GM19463 (cell line): ENCODE measurements around the gene CD83.

Experiments
- ATAC-seq: cut with Tn5 transposase; IDR thresholded peaks from one replicate; pipeline ENCODE4 v1.9.1; 2021; ENCODE audit warnings: mild to moderate bottlenecking, moderate library complexity; ENCODE audit not compliant: unreplicated experiment

CD83 gene

DNA sequence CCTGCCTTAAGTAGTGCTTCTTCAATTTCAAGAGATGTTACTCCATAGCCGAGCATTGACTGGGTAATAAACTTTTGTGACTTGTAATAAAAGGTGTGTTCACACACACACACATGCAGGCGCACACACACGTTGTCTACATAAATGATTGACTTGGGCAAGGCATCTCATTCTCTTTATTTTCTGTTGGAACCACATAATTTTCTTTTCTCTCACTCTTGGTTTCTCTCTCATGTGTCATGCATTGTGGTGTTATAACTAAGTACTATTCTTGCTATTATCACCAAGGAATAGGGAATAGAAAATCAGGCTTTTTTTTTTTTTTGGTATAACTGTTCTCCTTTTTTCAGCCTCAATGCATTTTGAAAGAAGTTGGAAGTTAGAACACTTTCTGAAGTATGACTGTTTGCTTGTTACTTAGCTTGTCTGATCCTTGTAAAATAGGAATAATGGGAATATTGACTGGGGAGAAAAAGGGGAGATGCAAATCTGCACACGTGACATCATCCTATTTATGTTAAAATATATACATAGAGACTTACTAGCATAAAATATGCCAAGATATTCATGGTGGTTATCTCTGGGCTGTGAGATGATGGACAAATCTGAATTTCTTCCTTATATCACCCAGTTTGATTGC, 26.1 kb upstream of the CD83 start:
- ATAC-seq = no peak

DNA sequence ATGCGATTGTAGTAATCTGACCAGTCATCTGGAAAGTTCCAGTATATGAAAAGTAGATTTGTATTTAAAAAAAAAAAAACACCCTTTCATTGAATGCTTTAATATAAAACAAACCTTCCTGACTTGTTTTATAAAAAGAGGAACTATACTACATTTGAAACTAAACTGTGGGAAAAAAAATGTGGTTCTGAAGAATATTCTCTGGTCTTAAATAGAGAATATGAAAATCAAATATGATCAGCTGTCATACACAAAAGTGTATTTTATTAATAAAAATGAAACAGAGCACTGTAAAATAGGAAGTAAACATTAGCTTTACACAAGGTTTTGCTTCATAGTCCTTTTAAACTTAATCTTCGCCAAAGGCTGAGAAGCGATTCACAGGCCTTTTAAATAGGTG, 25.3 kb upstream of the CD83 start:
- no peak for ATAC-seq

DNA sequence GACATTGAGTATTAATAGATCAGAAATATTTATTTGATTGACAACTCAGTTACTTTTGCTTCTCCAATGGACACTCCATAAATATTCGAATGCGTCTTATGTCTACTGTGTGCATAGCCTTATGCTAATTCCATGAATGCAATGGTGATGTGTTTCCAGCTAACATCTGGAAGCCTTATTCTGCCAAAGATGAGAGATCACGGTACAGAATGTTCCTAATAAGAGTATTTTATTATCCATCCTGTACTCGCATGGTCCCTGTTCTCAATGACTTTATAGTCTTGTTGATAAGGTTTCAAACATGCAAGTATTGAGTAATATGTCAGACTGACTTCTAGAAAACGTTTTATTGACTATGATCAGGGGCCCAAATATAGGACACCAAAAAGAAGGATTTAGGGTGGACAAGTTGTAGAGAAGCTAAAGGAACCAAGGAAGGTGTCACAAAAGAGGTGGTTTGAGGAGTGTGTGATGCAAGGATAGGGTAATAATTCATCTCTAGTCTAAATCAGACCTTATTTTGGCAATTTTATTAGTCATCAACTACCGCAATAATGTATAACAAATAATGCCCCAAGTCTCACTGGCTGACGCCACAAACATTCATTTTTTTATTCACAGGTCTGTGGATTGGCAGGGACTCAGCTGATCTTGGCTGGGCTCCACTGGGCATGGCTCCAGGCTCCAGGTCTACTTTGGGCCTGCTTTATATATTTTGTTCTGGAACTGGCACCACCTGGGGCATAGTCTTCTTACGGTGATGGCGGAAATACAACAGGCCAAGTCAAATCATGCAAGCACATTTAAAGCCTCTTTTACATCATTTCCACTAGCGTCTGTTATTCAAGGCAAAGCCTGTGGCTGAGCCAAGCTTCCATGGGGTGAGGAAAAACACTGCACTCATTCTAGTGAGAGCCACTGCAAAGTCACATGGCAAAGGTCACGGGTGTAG, 24.5 kb upstream of the CD83 start:
- no peak for ATAC-seq

DNA sequence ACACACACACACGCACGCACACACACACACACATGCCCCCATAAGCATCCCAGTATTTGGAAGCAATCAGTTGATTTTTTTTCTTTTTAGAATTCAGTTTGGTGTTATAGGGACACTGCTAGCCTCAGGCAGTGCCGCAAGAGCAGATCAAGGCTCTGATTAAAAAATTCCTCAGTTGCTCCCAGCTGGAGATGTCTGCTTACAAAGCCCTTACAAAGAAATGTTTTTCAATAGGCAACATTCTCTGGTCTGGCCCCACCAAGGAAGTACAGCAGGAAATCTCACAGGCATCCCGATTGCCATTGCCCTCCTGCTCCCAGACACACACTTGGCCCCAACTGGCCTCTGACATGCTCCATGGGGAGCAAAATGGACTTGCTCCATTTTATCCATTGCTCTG, 22.9 kb upstream of the CD83 start:
- ATAC-seq = no peak

DNA sequence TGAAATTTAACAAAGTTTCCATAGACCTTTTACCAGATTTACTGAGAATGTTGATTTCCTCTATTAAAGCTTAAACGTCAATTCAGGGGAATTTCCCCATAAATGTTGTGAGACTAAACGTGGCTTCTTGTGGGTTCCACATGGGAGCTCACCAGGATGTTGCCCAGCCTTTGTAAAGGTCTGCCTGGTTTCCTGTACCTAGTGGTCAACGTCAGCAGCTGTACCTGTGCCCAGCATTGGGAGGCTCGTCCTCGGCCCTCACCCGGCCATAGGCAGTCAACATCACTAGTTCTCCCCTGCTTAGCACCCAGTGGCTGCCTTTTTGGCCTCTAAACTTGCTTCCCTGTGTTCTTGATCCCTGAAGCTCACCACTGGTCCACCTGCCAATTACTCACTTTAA, 22.1 kb upstream of the CD83 start:
- ATAC-seq = peak; percentile 55

DNA sequence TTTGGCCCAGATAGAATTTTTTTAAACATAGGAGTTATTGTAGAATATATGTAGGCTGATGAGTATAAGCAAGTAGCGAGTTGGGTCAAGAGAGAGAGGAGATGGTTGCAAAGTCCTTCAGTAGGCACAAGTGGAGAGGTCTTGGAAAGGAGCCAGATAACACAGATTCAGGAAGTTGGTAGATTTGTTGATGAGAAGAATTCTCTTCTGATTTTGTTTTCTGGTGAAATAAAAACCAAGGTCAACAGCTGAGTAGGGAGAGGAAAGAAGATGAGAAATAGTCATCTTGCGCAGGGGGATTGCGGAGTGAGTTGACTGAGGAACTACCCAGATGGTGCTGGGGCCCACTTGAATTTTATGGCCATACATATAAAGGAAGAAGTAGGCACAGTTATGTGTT, 17.4 kb upstream of the CD83 start:
- no peak for ATAC-seq

DNA sequence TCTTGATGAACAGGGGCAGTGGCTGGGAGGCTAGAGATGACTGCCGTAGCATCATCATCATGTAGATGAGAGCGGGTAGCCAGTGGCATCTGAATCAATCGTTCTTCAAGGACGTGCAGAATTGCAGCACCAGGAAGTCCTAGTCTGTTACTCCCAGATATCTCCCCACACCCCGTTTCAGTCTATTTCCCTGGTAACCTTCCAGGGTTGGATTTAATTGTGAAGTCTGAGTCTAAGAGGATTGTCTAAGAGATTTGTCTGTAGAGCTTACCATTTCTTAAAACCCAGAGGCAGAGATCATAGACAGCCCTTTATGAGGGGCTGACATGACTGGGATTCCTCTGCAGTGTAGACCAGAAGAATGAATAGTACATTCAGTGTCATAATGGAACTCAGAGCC, 16.6 kb upstream of the CD83 start:
- ATAC-seq = no peak

DNA sequence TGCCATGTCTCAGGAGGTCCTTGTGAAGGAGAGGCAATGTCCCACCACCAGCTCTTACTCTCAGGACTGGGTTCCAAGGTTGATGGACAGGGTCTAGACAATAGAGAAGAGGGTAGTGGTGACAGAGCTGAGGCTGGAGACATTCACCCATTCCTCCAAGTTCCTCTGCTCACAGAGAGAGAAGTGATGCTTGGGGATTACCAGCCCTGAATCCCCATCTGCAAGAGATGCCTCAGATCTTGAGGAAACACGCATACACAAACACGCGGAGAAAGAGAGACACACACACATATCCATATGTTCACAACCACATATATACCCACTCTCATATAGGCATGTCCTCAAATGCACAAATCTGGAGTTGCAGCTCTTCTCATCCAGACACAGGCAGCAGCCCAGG, 15.2 kb upstream of the CD83 start:
- ATAC-seq = no peak

DNA sequence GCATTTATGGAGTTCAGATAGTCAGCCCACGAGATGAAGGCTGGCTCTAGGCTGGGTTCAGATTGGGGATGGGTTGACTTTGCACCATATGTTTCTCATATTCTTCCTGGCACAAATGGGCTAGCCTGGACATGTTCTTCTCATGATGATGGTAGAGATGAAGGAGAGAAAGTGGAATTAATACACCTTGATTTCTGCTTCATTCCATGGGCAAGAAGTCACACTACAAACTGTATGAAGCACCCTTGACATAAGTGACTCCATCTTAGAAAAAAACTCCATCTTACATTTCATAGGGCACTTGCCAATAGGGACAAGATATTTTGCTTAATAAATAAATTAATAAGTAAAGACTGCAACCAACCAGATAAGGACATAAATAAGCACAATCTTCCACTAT, 12.0 kb upstream of the CD83 start:
- ATAC-seq = no peak

DNA sequence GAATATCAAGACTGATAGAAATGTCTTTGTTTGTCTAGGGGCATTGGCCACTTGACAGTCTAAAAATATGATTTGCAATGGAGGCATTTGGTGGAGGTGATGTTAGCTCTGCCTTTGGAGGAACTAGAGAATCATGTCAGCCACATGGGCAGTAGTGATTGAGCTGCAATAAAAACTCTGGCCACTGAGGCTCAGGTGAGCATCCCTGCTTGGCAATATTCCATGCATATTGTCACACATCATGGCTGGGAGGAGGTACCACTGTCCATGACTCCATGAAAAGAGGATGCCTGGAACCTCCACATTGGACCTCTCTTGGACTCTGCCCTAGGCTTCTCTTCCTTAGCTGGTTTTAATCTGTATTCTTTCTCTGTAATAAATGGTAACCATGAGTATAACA, 10.6 kb upstream of the CD83 start:
- no peak for ATAC-seq

DNA sequence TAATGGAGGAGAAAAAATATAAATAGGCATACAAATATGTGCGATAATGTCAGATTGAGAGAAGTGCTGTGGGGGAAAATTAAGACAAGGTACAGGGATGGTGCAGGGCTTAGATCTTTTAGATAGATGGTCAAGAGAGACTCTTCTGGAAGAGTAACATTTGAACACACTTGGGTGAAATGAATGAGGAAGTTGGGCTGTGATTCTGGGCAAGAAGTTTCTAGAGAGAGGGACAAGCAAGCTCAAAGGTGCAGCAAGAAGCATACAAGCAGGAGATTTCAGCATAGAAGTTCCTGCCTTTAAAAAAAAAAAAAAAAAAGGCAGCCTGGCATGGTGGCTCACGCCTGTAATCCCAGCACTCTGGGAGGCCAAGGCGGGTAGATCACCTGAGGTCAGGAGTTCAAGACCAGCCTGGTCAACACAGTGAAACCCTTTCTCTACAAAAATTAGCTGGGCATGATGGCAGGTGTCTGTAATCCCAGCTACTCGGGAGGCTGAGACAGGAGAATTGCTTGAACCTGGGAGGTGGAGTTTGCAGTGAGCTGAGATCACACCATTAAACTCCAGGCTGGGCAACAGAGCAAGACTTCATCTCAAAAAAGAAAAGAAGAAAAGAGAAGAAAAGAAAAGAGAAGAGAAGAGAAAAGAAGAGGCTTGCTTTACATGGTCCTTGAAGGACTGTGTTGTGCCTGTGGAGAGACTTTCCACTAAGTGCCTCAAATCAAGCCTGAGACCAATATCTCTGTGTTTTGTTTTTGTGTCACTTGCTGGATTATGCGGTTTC, 9.7 kb upstream of the CD83 start:
- ATAC-seq = no peak

DNA sequence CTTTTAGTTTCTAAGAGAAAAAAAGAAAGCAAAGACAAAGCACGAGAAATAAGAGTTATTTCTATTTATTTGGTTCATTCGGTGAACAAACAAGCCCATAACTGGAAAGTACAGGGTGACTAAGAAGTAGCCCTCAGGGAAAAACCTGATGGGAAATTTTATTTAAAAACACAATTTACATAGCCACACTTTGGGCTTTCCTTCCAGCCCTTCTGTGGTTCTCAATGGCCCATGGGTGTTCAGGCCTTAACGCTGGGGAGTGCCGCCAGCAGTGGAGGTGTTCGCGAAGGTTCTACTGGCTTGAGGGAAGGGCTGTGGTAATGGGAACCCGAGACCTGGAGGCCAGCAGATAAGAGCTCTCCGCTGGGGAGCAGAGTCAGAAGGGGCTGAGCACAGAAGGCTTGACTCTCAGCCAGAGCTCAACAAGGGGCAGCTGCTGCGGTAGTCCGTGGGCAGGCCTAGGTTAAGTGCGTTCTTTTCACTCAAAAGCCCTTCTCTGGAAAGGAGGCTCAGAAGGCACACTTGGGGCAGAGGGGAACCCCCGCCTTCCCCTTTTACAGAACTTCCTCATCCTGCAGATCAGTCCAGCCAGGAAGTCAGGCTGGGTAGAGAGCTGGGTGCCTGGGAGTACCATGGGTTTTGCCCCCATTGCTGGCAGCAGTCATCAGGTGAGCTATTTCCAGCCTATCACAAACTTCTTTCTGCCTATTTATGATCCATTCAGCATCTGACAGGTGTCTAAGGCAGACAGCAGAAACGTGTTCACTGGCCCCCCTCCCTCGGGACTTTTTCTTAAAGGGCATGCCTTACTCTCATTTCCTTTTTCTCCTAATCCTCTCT, 8.8 kb upstream of the CD83 start:
- peak; percentile 59 for ATAC-seq

DNA sequence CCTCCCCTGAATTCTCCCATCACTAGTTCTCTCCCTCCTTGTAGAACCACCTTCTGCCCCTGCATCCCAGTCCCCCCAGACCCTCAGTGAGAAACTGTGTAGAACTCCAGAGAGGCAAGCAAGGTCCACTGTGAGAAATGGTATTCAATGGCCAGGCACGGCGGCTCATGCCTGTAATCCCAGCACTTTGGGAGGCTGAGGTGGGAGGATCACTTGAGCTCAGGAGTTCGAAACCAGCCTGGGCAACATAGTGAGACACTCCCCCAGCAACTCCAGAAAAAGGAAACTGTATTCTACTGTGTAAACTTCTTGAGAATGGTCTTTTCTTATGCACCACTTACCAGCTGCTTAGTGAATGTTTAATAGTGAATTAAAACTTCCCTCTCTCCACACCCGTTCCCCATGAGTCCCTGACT, 8.2 kb upstream of the CD83 start:
- ATAC-seq = no peak

DNA sequence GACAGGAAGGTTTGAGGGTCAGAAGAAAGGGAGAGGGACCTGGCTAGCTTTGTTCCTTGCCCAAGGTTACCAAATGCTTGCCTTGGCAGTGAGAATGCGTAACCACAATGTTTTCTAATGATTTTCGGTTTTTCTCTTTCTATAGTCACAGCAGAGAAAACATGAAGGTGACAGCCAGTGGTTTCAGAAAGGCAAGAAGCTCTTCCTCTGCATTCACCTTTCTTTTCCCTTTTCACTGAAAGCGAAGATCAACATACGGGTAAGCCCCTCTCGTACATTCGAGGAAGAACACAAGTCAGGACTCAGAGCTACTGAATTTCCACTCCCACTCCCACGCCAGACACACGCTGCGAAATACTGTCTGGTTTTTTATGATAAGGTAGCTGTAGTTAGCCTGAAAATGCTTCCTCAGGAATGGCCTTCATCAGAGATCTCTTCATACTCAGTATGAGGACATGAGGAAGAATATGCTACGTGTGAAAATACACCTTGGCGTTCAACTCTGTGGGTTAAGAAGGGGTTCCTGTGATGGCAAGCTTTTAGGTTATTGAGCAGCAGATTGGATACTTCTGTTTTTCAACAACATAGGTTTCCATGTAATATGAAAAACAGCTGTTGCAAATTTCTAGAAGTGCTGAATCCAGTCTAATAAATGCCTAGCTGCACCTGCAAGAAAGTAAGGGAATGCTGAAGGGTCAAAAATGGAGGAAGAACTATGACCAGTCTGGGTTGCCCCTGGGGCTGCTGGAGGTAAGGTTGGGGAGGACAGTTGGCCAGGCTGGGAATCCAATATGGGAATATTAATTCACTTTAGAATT, 7.4 kb upstream of the CD83 start:
- peak; percentile 44 for ATAC-seq

DNA sequence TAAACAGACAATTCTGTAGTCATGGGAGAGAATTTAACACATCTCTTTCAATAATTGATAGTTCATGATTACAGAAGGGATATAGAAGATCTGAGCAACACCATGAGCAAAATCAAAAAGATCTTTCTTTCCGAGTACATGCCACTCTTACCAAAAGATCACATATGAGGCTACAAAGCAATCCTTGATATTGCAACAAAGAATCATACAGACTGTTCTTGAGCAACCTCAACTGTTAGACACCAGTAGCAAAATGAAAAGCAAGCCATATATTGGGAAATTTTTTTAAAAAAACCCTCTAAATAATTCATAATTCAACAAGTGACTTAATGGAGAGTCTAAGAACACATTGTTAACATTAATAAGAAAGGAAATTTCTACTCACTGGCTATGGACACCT, 3.6 kb upstream of the CD83 start:
- ATAC-seq = no peak

DNA sequence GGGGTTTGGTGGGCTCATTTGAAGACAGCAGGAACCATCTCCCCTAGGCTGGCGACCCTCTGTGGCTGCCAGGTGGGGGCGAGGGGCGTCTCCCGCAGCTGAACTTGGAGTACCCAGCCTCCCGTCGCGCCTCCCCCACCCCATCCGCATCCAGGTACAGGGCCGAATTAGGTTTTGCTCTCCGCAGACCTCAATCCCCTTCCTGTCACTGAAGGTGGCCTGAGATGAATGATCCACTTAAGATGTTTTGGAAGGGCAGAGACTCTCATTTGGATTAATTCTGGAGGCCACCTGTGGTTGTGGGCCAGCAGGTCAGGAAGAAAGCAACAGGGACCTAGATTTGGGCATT, 493 bp downstream of the CD83 start:
- ATAC-seq = no peak

DNA sequence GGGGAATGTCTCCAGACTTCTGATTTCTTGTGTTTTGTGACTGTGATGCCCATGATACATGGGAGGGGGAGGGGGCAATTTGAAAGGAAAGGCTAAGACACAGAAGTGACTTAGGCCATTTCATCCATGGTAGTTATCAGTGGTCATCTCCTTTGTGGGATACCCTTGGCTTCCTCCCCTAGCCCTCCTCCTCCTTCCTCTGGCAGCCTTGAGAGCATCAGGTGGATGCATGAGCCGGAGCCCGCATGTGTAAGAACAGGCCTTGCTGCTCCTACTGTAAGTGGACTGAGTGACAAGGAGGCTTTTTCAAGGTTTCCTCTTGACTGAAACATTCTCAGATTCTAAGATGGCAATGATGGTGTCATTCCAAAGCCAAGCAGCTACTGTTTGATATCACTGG, 874 bp downstream of the CD83 start:
- no peak for ATAC-seq

DNA sequence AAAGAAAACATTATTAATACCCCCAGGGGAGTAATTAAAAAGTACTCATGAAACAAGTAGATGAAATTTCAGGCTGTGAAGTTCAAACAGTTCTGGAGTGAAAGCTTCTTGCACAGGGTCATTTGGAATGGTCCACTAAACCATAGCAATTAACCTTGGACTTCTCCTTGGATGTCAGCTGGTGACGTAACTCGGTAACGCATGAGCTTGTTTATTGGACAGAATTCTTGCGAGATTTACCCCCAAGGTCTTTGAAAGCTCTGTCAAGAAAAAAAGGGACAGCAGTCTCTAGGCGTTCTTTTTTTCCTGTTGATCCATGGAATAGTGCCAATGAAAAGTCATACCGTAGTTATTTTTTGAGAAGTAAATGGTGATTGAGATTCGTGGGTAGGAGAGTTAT, 2.2 kb downstream of the CD83 start:
- no peak for ATAC-seq

DNA sequence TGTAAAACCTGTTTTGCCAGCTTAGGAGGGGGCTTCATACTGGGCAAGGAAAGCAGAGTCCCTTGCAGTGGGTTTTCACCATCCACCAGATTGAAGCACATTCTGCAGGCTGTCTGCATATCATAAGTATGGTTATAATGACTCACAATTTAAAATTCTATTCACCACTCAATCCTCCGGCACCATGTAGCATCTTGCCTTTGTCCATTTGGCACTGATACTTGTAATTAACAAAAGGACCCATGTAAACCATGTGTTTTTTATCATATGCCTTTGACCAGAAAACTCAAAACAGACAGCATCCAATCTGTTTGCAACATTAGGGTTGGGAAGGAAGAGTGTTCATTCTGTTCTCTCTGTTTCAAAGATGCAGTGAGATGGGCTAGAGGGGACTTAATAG, 3.0 kb downstream of the CD83 start:
- ATAC-seq = no peak

DNA sequence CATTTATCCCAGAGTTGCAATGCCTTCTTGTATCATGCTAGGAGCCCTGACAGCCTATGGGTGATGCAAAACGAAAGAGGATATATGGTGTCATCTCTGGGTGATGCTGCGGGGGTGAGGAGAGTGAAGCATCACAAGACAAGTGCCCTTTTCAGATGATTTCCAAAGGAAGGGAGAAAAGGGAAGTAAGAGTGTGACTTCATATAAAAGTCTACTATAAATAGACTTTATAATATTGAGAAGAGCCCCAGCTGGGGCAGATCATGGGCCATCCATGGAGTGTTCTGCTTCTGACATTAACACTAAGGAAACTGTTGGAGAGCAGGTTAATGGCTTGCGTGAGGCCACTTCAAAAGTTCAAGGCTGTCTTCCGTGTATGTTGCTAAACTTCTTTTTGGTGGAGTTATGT, 4.4 kb downstream of the CD83 start:
- peak; percentile 70 for ATAC-seq
